A549 (cell line): ENCODE measurements around the gene ATP6V1B1.

Experiments used
- EP300 ChIP-seq, 2 experiments: fragments of >200 bp; sonication (Bioruptor Twin); formaldehyde crosslinking; IDR thresholded peaks; 2 replicates in 1 of 2; 3 replicates in 1 of 2; pipeline ENCODE4 v1.6.1; 2016 to 2017
- FOSL2 ChIP-seq, 2 experiments: fragments of 450-650 bp in 1 of 2; fragments of >200 bp in 1 of 2; sonication (Bioruptor Twin) in 1 of 2; formaldehyde crosslinking; IDR thresholded peaks; 2 replicates each; pipeline versions ENCODE4 v1.5.0 to v1.6.1; 2016 to 2020; ENCODE audit warnings: mild to moderate bottlenecking in 1 of 2, moderate library complexity in 1 of 2
- JUN ChIP-seq, 2 experiments: fragments of >200 bp; sonication (Bioruptor Twin); formaldehyde crosslinking; IDR thresholded peaks; 2 replicates in 1 of 2; 3 replicates in 1 of 2; pipeline ENCODE4 v1.6.1; 2016 to 2017
- MYC ChIP-seq: IDR thresholded peaks from 2 replicates; pipeline ENCODE4 v1.6.1; 2012; ENCODE audit warnings: mild to moderate bottlenecking, inconsistent platforms, low read length, improper control_type of control experiment, borderline replicate concordance
- NR3C1 ChIP-seq: fragments of >200 bp; sonication (Bioruptor Twin); formaldehyde crosslinking; IDR thresholded peaks from 3 replicates; pipeline ENCODE4 v1.6.1; 2017
- POLR2A ChIP-seq: IDR thresholded peaks from 2 replicates; pipeline ENCODE4 v1.6.1; 2012; ENCODE audit warnings: mild to moderate bottlenecking, low read length
- RAD21 ChIP-seq, 2 experiments: fragments of >200 bp in 1 of 2; sonication (Bioruptor Twin) in 1 of 2; formaldehyde crosslinking in 1 of 2; IDR thresholded peaks in 1 of 2; conservative IDR thresholded peaks in 1 of 2; 2 replicates in 1 of 2; 3 replicates in 1 of 2; pipeline ENCODE4 v1.6.1; 2012 to 2018; ENCODE audit warnings: inconsistent platforms in 1 of 2
- RFX5 ChIP-seq: fragments of 450-650 bp; IDR thresholded peaks from 2 replicates; pipeline ENCODE4 v1.7.1; 2014; ENCODE audit warnings: antibody characterized with exemption, mild to moderate bottlenecking, moderate library complexity
- RNF2 ChIP-seq: fragments of 200-600 bp; sonication (generic); IDR thresholded peaks from 2 replicates; pipeline ENCODE4 v1.6.1; 2016; ENCODE audit warnings: low read depth, mild to moderate bottlenecking, antibody characterized with exemption, moderate library complexity, borderline replicate concordance
- SMC3 ChIP-seq: fragments of >200 bp; sonication (Bioruptor Twin); formaldehyde crosslinking; IDR thresholded peaks from 3 replicates; pipeline ENCODE4 v1.6.1; 2018; ENCODE audit warnings: inconsistent platforms
- TF ChIP-seq, protein P1 (sequence below): fragments of 450-650 bp; IDR thresholded peaks from 2 replicates; pipeline ENCODE4 v1.6.1; 2014; ENCODE audit warnings: antibody characterized with exemption
- TF ChIP-seq, protein P2 (sequence below): fragments of >200 bp; sonication (Bioruptor Twin); formaldehyde crosslinking; IDR thresholded peaks from 3 replicates; pipeline ENCODE4 v1.5.1; 2016
- TF ChIP-seq, protein P3 (sequence below): fragments of 200-600 bp; sonication (generic); IDR thresholded peaks from 2 replicates; pipeline ENCODE4 v1.6.1; 2016; ENCODE audit warnings: antibody characterized with exemption, mild to moderate bottlenecking, moderate library complexity

DNA sequence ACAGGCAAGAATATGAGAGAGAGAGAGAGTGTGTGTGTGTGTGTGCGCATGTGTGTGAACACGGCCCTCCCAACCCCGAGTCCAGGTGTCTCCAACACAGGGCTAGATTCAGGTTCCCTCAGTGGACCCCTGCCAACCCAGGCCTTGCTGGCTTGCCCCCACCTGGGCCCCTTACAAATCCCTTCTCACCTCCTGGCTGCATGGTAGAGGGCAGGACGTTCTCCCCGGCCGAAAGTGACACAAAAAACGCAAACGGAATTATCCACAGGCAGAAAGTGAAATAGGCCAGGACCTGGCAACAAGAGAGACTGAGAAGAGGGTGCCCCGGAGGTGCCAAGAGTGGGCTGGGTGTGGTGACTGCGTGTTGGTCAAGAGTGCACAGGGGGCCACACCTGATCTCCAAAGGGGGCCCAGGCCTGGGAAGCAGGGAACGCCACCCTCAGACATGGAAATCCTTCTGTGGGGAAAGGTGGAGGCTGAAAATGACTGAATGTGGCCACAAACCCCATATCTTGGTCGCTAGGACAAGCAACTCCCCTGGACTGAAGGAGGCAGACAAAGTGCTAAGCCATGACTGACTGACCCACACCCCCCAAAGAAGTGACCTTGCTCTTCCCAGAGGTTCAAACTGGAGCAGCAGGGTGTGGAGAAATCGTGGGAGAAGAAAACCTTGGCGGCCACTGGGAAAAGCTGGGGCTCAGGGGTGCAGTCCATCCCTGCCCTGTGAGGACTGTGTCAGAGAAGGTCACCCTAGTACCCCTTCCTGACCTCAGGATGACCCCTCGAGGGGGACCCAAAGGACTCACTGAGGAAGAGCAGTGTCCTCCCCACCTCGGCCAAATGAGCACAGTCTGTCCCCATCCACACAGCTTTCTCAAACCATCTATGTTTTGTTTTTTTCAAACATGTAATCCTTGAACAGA, 53.3 kb downstream of the ATP6V1B1 start:
- TF ChIP-seq JUN (IDR thresholded peaks at IDR 0.05) (no peak), EP300 (IDR thresholded peaks at IDR 0.05) (no peak), MYC (no peak), FOSL2 (IDR thresholded peaks at IDR 0.05) (no peak), FOSL2 (CRISPR knock-in tag; IDR thresholded peaks at IDR 0.05) (no peak), RAD21 (conservative IDR thresholded peaks at IDR 0.05 in 1 of 2, IDR thresholded peaks at IDR 0.05 in 1 of 2) (no peak), POLR2A (no peak), SMC3 (no peak), RNF2 (no peak), RFX5 (no peak), NR3C1 (no peak)
- TF ChIP-seq, protein P1, sequence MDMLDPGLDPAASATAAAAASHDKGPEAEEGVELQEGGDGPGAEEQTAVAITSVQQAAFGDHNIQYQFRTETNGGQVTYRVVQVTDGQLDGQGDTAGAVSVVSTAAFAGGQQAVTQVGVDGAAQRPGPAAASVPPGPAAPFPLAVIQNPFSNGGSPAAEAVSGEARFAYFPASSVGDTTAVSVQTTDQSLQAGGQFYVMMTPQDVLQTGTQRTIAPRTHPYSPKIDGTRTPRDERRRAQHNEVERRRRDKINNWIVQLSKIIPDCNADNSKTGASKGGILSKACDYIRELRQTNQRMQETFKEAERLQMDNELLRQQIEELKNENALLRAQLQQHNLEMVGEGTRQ = no peak
- TF ChIP-seq, protein P2, sequence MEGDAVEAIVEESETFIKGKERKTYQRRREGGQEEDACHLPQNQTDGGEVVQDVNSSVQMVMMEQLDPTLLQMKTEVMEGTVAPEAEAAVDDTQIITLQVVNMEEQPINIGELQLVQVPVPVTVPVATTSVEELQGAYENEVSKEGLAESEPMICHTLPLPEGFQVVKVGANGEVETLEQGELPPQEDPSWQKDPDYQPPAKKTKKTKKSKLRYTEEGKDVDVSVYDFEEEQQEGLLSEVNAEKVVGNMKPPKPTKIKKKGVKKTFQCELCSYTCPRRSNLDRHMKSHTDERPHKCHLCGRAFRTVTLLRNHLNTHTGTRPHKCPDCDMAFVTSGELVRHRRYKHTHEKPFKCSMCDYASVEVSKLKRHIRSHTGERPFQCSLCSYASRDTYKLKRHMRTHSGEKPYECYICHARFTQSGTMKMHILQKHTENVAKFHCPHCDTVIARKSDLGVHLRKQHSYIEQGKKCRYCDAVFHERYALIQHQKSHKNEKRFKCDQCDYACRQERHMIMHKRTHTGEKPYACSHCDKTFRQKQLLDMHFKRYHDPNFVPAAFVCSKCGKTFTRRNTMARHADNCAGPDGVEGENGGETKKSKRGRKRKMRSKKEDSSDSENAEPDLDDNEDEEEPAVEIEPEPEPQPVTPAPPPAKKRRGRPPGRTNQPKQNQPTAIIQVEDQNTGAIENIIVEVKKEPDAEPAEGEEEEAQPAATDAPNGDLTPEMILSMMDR = no peak
- TF ChIP-seq, protein P3, sequence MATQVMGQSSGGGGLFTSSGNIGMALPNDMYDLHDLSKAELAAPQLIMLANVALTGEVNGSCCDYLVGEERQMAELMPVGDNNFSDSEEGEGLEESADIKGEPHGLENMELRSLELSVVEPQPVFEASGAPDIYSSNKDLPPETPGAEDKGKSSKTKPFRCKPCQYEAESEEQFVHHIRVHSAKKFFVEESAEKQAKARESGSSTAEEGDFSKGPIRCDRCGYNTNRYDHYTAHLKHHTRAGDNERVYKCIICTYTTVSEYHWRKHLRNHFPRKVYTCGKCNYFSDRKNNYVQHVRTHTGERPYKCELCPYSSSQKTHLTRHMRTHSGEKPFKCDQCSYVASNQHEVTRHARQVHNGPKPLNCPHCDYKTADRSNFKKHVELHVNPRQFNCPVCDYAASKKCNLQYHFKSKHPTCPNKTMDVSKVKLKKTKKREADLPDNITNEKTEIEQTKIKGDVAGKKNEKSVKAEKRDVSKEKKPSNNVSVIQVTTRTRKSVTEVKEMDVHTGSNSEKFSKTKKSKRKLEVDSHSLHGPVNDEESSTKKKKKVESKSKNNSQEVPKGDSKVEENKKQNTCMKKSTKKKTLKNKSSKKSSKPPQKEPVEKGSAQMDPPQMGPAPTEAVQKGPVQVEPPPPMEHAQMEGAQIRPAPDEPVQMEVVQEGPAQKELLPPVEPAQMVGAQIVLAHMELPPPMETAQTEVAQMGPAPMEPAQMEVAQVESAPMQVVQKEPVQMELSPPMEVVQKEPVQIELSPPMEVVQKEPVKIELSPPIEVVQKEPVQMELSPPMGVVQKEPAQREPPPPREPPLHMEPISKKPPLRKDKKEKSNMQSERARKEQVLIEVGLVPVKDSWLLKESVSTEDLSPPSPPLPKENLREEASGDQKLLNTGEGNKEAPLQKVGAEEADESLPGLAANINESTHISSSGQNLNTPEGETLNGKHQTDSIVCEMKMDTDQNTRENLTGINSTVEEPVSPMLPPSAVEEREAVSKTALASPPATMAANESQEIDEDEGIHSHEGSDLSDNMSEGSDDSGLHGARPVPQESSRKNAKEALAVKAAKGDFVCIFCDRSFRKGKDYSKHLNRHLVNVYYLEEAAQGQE = no peak
